ENCODE data around the gene PAX8. TPM values are rescaled to one million over a fixed set of nuclear protein-coding genes. Genes with fewer than 3 reads are reported as not detected.
"Not testable (repeated sequence)": the region's sequence is repeated elsewhere in the genome, so short reads cannot be mapped to it uniquely, and the experiment has no call there.

The PAX8 gene
- total RNA-seq, 4 donors from 2014 or later: 0.58 to 2.1 (median 1.1) TPM

GRCh38 chr2:113285816-113286215 is 7.1 kb upstream of the PAX8 start:
- no peak overlapping the region for H3K4me3 ChIP-seq
- no peak for DNase-seq (ENCODE audit: extremely low spot score)
- no peak for TF ChIP-seq EP300 (IDR thresholded peaks at IDR 0.05)
- TF ChIP-seq POLR2AphosphoS5 (IDR thresholded peaks at IDR 0.05): no peak
- TF ChIP-seq CTCF (IDR thresholded peaks at IDR 0.05): no peak
- TF ChIP-seq POLR2A (IDR thresholded peaks at IDR 0.05; ENCODE audit: low read depth): no peak
- no peaks in the 10 kb centered on the region for H3K9me3 ChIP-seq
- peaks cover 20 to 47% (median 38%) of the 10 kb centered on the region in 4 donors for H3K4me1 ChIP-seq
- H3K27me3 ChIP-seq: no peaks in the 10 kb centered on the region
- H3K27ac ChIP-seq (replicated peaks in 1 of 4): peak overlapping the region; percentile 66 to 94 (median 88)
- no peaks in the 10 kb centered on the region for H3K36me3 ChIP-seq
- WGBS: 89% methylated on average over 3 of the region's 3 CpGs
- intact Hi-C loops (cut with DNase I): no loop called here

- Histone ChIP-seq H3K4me1 (peaks cover 20 to 45% (median 36%) of the 10 kb centered on the region in 4 donors), H3K27ac (replicated peaks in 1 of 4) (peak overlapping the region; percentile 84 to 94 (median 88))
- H3K4me3 ChIP-seq; H3K9me3 ChIP-seq; DNase-seq (ENCODE audit: extremely low spot score); H3K27me3 ChIP-seq; H3K36me3 ChIP-seq: not testable (repeated sequence)
- intact Hi-C loops (cut with DNase I): loop anchor here (5.0 kb wide), 1 partner anchor 42 kb away; no protein-coding TSS in a partner anchor
- TF ChIP-seq POLR2AphosphoS5 (IDR thresholded peaks at IDR 0.05): peak; percentile 51 to 65
- WGBS: 39% methylated on average over 6 of the region's 6 CpGs
Measured at GRCh38 chr2:113284999-113285398, 6.3 kb upstream of the PAX8 start.

GRCh38 chr2:113284476-113284875 is 5.8 kb upstream of the PAX8 start:
- 93% methylated on average over 1 of the region's 1 CpG for WGBS
- H3K27ac ChIP-seq (replicated peaks in 1 of 4): peak overlapping the region; percentile 84 to 94 (median 88)
- H3K27me3 ChIP-seq: no peaks in the 10 kb centered on the region
- H3K4me1 ChIP-seq: peaks cover 20 to 45% (median 36%) of the 10 kb centered on the region in 4 donors
- no peak for DNase-seq (ENCODE audit: extremely low spot score)
- intact Hi-C loops (cut with DNase I): loop anchor here (5.0 kb wide), 1 partner anchor 43 kb away; no protein-coding TSS in a partner anchor
- H3K36me3 ChIP-seq: no peaks in the 10 kb centered on the region
- H3K4me3 ChIP-seq: no peak overlapping the region
- TF ChIP-seq CTCF (IDR thresholded peaks at IDR 0.05): no peak
- TF ChIP-seq POLR2AphosphoS5 (IDR thresholded peaks at IDR 0.05): no peak
- TF ChIP-seq EP300 (IDR thresholded peaks at IDR 0.05): no peak
- TF ChIP-seq POLR2A (IDR thresholded peaks at IDR 0.05; ENCODE audit: low read depth): no peak
- H3K9me3 ChIP-seq: no peaks in the 10 kb centered on the region

- intact Hi-C loops (cut with DNase I): loop anchor here (5.0 kb wide), 1 partner anchor 44 kb away; no protein-coding TSS in a partner anchor
Measured at GRCh38 chr2:113283704-113284284, 5.1 kb upstream of the PAX8 start.

GRCh38 chr2:113282747-113283533 is 4.2 kb upstream of the PAX8 start:
- Histone ChIP-seq H3K27ac (replicated peaks in 1 of 4) (peak overlapping the region; percentile 84 to 94 (median 88)), H3K36me3 (no peaks in the 10 kb centered on the region), H3K27me3 (peaks cover 0 to 11% (median 2%) of the 10 kb centered on the region in 4 donors), H3K9me3 (no peaks in the 10 kb centered on the region), H3K4me3 (no peak overlapping the region), H3K4me1 (peaks cover 20 to 45% (median 38%) of the 10 kb centered on the region in 4 donors)
- no peak for DNase-seq (ENCODE audit: extremely low spot score)
- intact Hi-C loops (cut with DNase I): loop anchor here (5.0 kb wide), 1 partner anchor 44 kb away; no protein-coding TSS in a partner anchor
- TF ChIP-seq EP300 (IDR thresholded peaks at IDR 0.05) (no peak), POLR2A (IDR thresholded peaks at IDR 0.05; ENCODE audit: low read depth) (no peak), CTCF (IDR thresholded peaks at IDR 0.05) (peak in 2 of 3 experiments; percentile 26 to 37), POLR2AphosphoS5 (IDR thresholded peaks at IDR 0.05) (peak in 1 of 2 donors; percentile 27)
- 60% methylated on average over 12 of the region's 12 CpGs for WGBS

More at GRCh38 chr2:113283704-113284284, 5.1 kb upstream of the PAX8 start:
- peaks cover 0 to 2% (median 0%) of the 10 kb centered on the region in 4 donors for H3K27me3 ChIP-seq
- 29% methylated on average over 2 of the region's 3 CpGs for WGBS
- no peaks in the 10 kb centered on the region for H3K36me3 ChIP-seq
- peaks cover 20 to 45% (median 36%) of the 10 kb centered on the region in 4 donors for H3K4me1 ChIP-seq
- no peak overlapping the region for H3K4me3 ChIP-seq
- TF ChIP-seq POLR2AphosphoS5 (IDR thresholded peaks at IDR 0.05) (peak; percentile 63 to 71), EP300 (IDR thresholded peaks at IDR 0.05) (no peak)
- no peak for DNase-seq (ENCODE audit: extremely low spot score)
- H3K27ac ChIP-seq (replicated peaks in 1 of 4): peak overlapping the region; percentile 84 to 94 (median 88)
- no peaks in the 10 kb centered on the region for H3K9me3 ChIP-seq
